Measurements from ENCODE around the gene SRGAP1.

DNA sequence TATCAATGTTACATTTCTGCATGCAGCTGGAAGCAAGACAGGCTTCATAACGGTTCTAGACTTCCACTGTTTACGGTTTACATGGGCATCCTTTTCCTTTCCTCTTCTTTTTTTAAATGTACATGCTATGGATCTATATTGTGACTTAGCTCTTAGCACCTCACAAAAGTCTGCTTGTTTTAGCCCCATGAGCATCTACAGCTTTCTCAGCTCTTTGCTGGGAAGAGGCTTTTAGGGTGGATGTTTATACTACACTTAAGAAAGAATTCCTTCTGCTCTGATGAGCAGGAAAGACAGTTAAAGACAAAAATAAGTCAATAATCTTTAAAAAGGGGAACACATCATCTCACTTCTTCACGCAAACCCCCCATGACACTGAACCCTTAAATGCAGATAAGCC lies 326.2 kb downstream of the SRGAP1 start:
- no peak for TF ChIP-seq MAFK (conservative IDR thresholded peaks at IDR 0.05 in 1 of 2, IDR thresholded peaks at IDR 0.05 in 1 of 2; ENCODE audit: low read length in 2 of 2)
- TF ChIP-seq, protein P1, sequence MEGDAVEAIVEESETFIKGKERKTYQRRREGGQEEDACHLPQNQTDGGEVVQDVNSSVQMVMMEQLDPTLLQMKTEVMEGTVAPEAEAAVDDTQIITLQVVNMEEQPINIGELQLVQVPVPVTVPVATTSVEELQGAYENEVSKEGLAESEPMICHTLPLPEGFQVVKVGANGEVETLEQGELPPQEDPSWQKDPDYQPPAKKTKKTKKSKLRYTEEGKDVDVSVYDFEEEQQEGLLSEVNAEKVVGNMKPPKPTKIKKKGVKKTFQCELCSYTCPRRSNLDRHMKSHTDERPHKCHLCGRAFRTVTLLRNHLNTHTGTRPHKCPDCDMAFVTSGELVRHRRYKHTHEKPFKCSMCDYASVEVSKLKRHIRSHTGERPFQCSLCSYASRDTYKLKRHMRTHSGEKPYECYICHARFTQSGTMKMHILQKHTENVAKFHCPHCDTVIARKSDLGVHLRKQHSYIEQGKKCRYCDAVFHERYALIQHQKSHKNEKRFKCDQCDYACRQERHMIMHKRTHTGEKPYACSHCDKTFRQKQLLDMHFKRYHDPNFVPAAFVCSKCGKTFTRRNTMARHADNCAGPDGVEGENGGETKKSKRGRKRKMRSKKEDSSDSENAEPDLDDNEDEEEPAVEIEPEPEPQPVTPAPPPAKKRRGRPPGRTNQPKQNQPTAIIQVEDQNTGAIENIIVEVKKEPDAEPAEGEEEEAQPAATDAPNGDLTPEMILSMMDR (CRISPR knock-in tag; IDR thresholded peaks at IDR 0.05): no peak
- TF ChIP-seq ZNF263 (CRISPR knock-in tag; IDR thresholded peaks at IDR 0.05): no peak
- no peak for TF ChIP-seq SMARCE1 (IDR thresholded peaks at IDR 0.05; ENCODE audit: borderline replicate concordance)
- TF ChIP-seq, protein P2, sequence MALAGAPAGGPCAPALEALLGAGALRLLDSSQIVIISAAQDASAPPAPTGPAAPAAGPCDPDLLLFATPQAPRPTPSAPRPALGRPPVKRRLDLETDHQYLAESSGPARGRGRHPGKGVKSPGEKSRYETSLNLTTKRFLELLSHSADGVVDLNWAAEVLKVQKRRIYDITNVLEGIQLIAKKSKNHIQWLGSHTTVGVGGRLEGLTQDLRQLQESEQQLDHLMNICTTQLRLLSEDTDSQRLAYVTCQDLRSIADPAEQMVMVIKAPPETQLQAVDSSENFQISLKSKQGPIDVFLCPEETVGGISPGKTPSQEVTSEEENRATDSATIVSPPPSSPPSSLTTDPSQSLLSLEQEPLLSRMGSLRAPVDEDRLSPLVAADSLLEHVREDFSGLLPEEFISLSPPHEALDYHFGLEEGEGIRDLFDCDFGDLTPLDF (CRISPR knock-in tag; IDR thresholded peaks at IDR 0.05): no peak
